HepG2 (cell line): ENCODE data around the gene RAPGEF5. TPM values are rescaled to one million over a fixed set of nuclear protein-coding genes. Genes with fewer than 3 reads are reported as not detected.

Experiments used
- CENPX ChIP-seq: sonication (generic); formaldehyde crosslinking; IDR thresholded peaks from 2 replicates; pipeline ENCODE4 v1.9.0; 2021; ENCODE audit warnings: mild to moderate bottlenecking, missing genetic modification reagents, moderate library complexity
- FOXK2 ChIP-seq: fragments of 450-650 bp; IDR thresholded peaks from 2 replicates; pipeline ENCODE4 v1.6.1; 2016
- HOMEZ ChIP-seq: IDR thresholded peaks from 2 replicates; pipeline ENCODE4 v1.6.1; 2016; ENCODE audit warnings: low read depth
- RXRA ChIP-seq: sonication (generic); formaldehyde crosslinking; IDR thresholded peaks from 2 replicates; pipeline ENCODE4 v1.5.1; 2020; ENCODE audit warnings: missing genetic modification reagents
- SP2 ChIP-seq: sonication (generic); formaldehyde crosslinking; IDR thresholded peaks from 2 replicates; pipeline ENCODE4 v1.5.1; 2020; ENCODE audit warnings: mild to moderate bottlenecking, missing genetic modification reagents
- YEATS2 ChIP-seq: sonication (generic); formaldehyde crosslinking; IDR thresholded peaks from 2 replicates; pipeline ENCODE4 v1.4.0; 2020; ENCODE audit warnings: missing genetic modification reagents, borderline replicate concordance
- ZGPAT ChIP-seq: IDR thresholded peaks from 2 replicates; pipeline ENCODE4 v1.6.1; 2016; ENCODE audit warnings: mild to moderate bottlenecking
- ZNF225 ChIP-seq: sonication (generic); formaldehyde crosslinking; IDR thresholded peaks from 2 replicates; pipeline ENCODE4 v1.4.0; 2020; ENCODE audit warnings: mild to moderate bottlenecking, missing genetic modification reagents
- ZNF280D ChIP-seq: sonication (generic); formaldehyde crosslinking; IDR thresholded peaks from 2 replicates; pipeline ENCODE4 v1.5.1; 2020; ENCODE audit warnings: mild to moderate bottlenecking, missing genetic modification reagents
- polyA plus RNA-seq, 8 experiments: library from polyadenylated mRNA; depleted of rRNA in 3 of 8; stranded (reverse) in 7 of 8; unstranded in 1 of 8; fragments of >200 nt; fragmentation: Illumina TruSeq in 4 of 8; extraction: Trizol in 4 of 8; gene quantifications; 2 replicates each; pipeline versions ENCODE4 v1.2.1 to v1.2.3, GENCODE V29; 2011 to 2016; ENCODE audit warnings: low read depth in 4 of 8, missing spikeins in 1 of 8, mixed read lengths in 1 of 8; ENCODE audit not compliant: insufficient read depth in 1 of 8
- total RNA-seq, 5 experiments: library from RNA; depleted of rRNA; stranded (reverse); fragments of >200 nt; fragmentation: Illumina TruSeq; extraction: Trizol; gene quantifications; 2 replicates each; pipeline ENCODE4 v1.2.3, GENCODE V29; 2016; ENCODE audit warnings: low read depth in 1 of 5

Gene RAPGEF5
- total and polyA plus RNA-seq, 2 of the 13 experiments (the other 11 are each of a cell fraction or from before 2014, with no cell fraction given): 17.1 to 23.4 TPM

- TF ChIP-seq RXRA (CRISPR knock-in tag) (no peak), SP2 (no peak), ZNF280D (no peak), ZNF225 (CRISPR knock-in tag) (no peak), YEATS2 (no peak), ZGPAT (CRISPR knock-in tag) (no peak), HOMEZ (CRISPR knock-in tag) (no peak), FOXK2 (no peak), CENPX (CRISPR knock-in tag) (no peak)
- TF ChIP-seq, all 625 proteins: peak for 0
Observed at GRCh38 chr7:22301790-22302189, 55.2 kb downstream of the RAPGEF5 start (continued).
